HCT116 (cell line): ENCODE results near the gene ATRAID. TPM values are rescaled to one million over a fixed set of nuclear protein-coding genes. Genes with fewer than 3 reads are reported as not detected.

ENCODE experiments used
- ATAC-seq: fragments of 200-7000 bp; cut with Tn5 transposase; 2 replicates; pipeline ENCODE4 v1.9.1; 2020; ENCODE audit warnings: mild to moderate bottlenecking, moderate library complexity
- BruUV-seq: library from RNA; stranded (reverse); fragments of 400-500 nt; replicated peaks from 2 replicates; lab custom pipeline; 2021; lab: Mats Ljungman, UMichigan
- CTCF ChIA-PET: fragments of 300-600 bp; sonication (Branson Sonifier 250); formaldehyde crosslinking; loops from one replicate; lab custom pipeline; 2021; ENCODE audit warnings: antibody characterized with exemption; lab: Charles Lee
- POLR2A ChIA-PET: fragments of 300-600, 350-600 bp; sonication (Branson Sonifier 250); formaldehyde crosslinking; loops from one replicate; lab custom pipeline; 2021; ENCODE audit warnings: antibody characterized with exemption; lab: Charles Lee
- RAD21 ChIA-PET, 2 experiments: fragments of 300-600 bp; sonication (Branson Sonifier 250); formaldehyde crosslinking; loops; one replicate each; lab custom pipeline; 2023; ENCODE audit warnings: low total read pairs in 2 of 2; ENCODE audit not compliant: uncharacterized antibody in 2 of 2, unreplicated experiment in 2 of 2, low non-redundant PET in 1 of 2; lab: Charles Lee
- DNase-seq: peaks from one replicate; pipeline ENCODE4 v3.0.0-alpha.2; 2010; ENCODE audit warnings: low read depth, low spot score
- H2AFZ ChIP-seq: fragments of 200-600 bp; shearing (Covaris generic), sonication (generic); 2 replicates; pipeline ENCODE4 v1.6.1; 2017; ENCODE audit warnings: low read depth, mixed run types, mixed read lengths, antibody characterized with exemption, low read length; ENCODE audit not compliant: poor library complexity, severe bottlenecking
- H3K27ac ChIP-seq: 2 replicates; pipeline ENCODE4 v1.5.1; 2012; ENCODE audit warnings: low read depth, low read length
- H3K27me3 ChIP-seq: fragments of 200-600 bp; sonication (generic); 2 replicates; pipeline ENCODE4 v1.6.1; 2016; ENCODE audit warnings: mixed run types, low read length, mixed read lengths; ENCODE audit not compliant: insufficient read depth
- H3K36me3 ChIP-seq, 2 experiments: fragments of 200-500 bp in 1 of 2; fragments of 200-600 bp in 1 of 2; sonication (Bioruptor generic) in 1 of 2; sonication (generic) in 1 of 2; 2 replicates each; pipeline versions ENCODE4 v1.5.1 to v1.6.1; 2014 to 2016; ENCODE audit warnings: low read length in 2 of 2, inconsistent platforms in 1 of 2, mixed read lengths in 1 of 2, mixed run types in 1 of 2; ENCODE audit not compliant: insufficient read depth in 2 of 2, control insufficient read depth in 1 of 2
- H3K4me1 ChIP-seq, 2 experiments: fragments of 200-600 bp in 1 of 2; sonication (generic) in 1 of 2; 2 replicates each; pipeline versions ENCODE4 v1.5.1 to v1.6.1; 2012 to 2017; ENCODE audit warnings: low read length in 2 of 2, inconsistent platforms in 1 of 2, mild to moderate bottlenecking in 1 of 2, mixed read lengths in 1 of 2, mixed run types in 1 of 2, moderate library complexity in 1 of 2; ENCODE audit not compliant: insufficient read depth in 2 of 2, control insufficient read depth in 1 of 2
- H3K4me2 ChIP-seq: fragments of 200-600 bp; sonication (generic); 2 replicates; pipeline ENCODE4 v1.6.1; 2017; ENCODE audit warnings: mixed run types, low read length, mixed read lengths
- H3K4me3 ChIP-seq, 2 experiments: fragments of 200-600 bp in 1 of 2; sonication (generic) in 1 of 2; replicated peaks in 1 of 2; 2 replicates each; pipeline ENCODE4 v1.5.1; 2011 to 2016; ENCODE audit warnings: low read length in 2 of 2, control low read depth in 1 of 2, low read depth in 1 of 2, mild to moderate bottlenecking in 1 of 2, mixed read lengths in 1 of 2, mixed run types in 1 of 2
- H3K79me2 ChIP-seq: fragments of 200-600 bp; sonication (generic); 2 replicates; pipeline ENCODE4 v1.6.1; 2017; ENCODE audit warnings: mild to moderate bottlenecking, mixed run types, low read length, moderate library complexity, mixed read lengths; ENCODE audit not compliant: insufficient read depth
- H3K9ac ChIP-seq: fragments of 200-600 bp; sonication (generic); 2 replicates; pipeline ENCODE4 v1.6.1; 2016; ENCODE audit warnings: low read length, mixed read lengths
- H3K9me2 ChIP-seq: fragments of 200-600 bp; sonication (generic), shearing (Covaris generic); 2 replicates; pipeline ENCODE4 v1.6.1; 2017; ENCODE audit warnings: mixed run types, mild to moderate bottlenecking, moderate library complexity; ENCODE audit not compliant: insufficient read depth
- H3K9me3 ChIP-seq, 2 experiments: fragments of 200-500 bp in 1 of 2; fragments of 200-600 bp in 1 of 2; sonication (Bioruptor generic) in 1 of 2; sonication (generic) in 1 of 2; 2 replicates each; pipeline ENCODE4 v1.6.1; 2014 to 2017; ENCODE audit warnings: low read length in 2 of 2, mixed read lengths in 2 of 2, inconsistent platforms in 1 of 2, low read depth in 1 of 2, mild to moderate bottlenecking in 1 of 2, mixed run types in 1 of 2, moderate library complexity in 1 of 2; ENCODE audit not compliant: control insufficient read depth in 1 of 2, insufficient read depth in 1 of 2
- H4K20me1 ChIP-seq: fragments of 200-600 bp; sonication (generic), shearing (Covaris generic); 2 replicates; pipeline ENCODE4 v1.6.1; 2017; ENCODE audit warnings: mixed run types, mild to moderate bottlenecking, moderate library complexity; ENCODE audit not compliant: insufficient read depth
- ATF3 ChIP-seq: IDR thresholded peaks from 2 replicates; pipeline ENCODE4 v1.6.1; 2012
- MAX ChIP-seq: IDR thresholded peaks from 2 replicates; pipeline ENCODE4 v1.6.1; 2012
- ZNF274 ChIP-seq: fragments of 200-500 bp; sonication (Bioruptor generic); IDR thresholded peaks from 2 replicates; pipeline ENCODE4 v1.6.1; 2014; ENCODE audit warnings: mild to moderate bottlenecking, low read depth, low read length, inconsistent platforms
- intact Hi-C: fragments of 100-400 bp; cut with micrococcal nuclease; formaldehyde crosslinking; loops from 2 replicates; pipeline ENCODE4 v1.10.0; 2022
- total RNA-seq: library from RNA; stranded (reverse); gene quantifications from one replicate; pipeline ENCODE4 v1.2.1, GENCODE V29; 2021; ENCODE audit not compliant: unreplicated experiment

ATRAID gene
- total RNA-seq, 1 experiment from 2014 or later: 93.6 TPM

DNA sequence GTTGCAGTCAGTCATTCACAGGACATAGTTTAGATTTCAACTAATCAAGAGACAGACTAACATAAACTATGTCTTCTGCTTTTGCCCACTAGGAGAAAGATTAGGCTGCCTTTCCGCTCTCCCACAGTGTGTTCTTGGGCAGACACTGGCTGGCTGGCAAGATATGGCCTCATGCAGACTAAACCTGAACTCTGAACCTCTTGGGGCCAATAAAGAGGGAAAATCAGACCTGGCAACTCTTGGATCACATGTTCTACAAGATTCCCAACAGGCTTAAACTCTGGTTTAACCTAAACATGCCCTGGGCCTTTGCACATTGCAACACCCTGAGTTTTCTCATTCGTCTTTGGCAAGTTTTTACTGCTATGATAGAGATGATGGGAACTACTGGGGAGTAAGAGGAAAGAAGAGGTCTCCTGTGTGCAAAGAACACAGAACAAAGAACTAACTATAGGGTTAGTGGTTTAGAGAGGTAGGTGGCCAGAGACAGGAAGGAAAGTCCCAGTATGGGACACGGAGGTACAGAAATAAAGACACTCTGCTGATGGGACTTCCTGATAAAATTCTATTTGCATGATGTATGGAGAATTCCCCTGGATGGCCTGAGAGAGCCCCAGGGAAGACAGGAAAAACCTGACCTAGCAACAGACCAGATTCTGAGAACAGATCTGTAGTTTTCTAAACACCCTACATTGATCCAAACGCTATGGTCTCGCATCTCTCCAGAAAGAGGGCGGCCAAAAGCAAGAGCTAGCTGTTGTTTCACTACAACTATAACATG, 2.0 kb upstream of the ATRAID start:
- Histone ChIP-seq H3K4me2 (no peak overlapping the region), H3K4me3 (no peak overlapping the region), H3K36me3 (peaks cover 20 to 33% of the 10 kb centered on the region in 2 experiments; a peak in 2 of 4 replicates), H3K9me2 (no peaks in the 10 kb centered on the region), H2AFZ (no peak overlapping the region), H3K9ac (no peak overlapping the region), H4K20me1 (no peaks in the 10 kb centered on the region), H3K27me3 (no peaks in the 10 kb centered on the region), H3K9me3 (no peaks in the 10 kb centered on the region), H3K27ac (no peak overlapping the region), H3K79me2 (peaks cover 37% of the 10 kb centered on the region), H3K4me1 (peaks cover 3 to 14% of the 10 kb centered on the region in 2 experiments; a peak in 3 of 4 replicates)
- no peak for DNase-seq
- intact Hi-C loops: no loop called here
- TF ChIP-seq ATF3: no peak
- POLR2A ChIA-PET: no interaction called here
- BruUV-seq: TSS peak; percentile 23
- RAD21 ChIA-PET: no interaction called here
- ATAC-seq: no peak
- CTCF ChIA-PET: interaction anchor here (0.6 kb wide), 1 partner anchor 39 kb away, joined by 3 read pairs; no protein-coding TSS in a partner anchor

DNA sequence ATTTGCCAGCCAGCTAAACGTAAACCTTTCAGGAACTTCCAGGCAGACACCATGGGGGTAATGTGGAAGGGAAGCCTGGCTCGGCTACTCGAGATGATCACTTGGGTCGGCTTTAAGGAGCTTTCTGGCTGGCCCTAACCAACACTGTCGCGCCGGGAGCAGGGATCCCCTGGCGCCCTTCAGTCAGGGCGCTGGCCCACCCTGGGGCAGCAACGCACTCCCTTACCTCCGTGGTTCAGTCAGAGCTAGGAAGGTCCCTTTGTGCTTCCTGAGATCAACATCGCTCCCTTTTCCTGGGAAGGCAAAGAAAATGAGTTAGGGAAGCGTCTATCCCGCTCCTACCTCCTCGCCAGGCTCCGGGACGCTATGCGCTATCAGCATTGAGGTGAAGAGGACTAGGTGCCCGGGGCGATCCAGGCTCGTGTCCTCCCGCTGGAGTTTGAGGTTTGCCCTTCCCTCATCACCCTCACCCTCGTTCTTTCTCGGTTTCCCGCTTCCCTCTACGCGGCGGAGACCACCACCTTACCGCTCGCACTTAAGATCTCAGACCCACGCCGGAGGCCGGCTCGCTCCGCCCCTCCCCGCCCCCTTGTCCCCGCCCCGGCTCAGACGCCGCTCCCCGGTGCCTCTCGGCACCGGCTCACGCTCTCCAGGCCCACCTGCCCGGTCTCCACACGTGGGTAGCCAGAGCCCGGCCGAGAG, 449 bp upstream of the ATRAID start:
- peaks cover 15 to 23% of the 10 kb centered on the region in 2 experiments; a peak in 2 of 4 replicates for H3K36me3 ChIP-seq
- DNase-seq: no peak
- peak; percentile 45; the same call in 1 of the 2 replicates for TF ChIP-seq MAX
- no peak for TF ChIP-seq ZNF274
- TF ChIP-seq, all 23 proteins: peak for 1
- intact Hi-C loops: no loop called here
- peak; percentile 81 for ATAC-seq
- H3K27ac ChIP-seq: peak overlapping the region; percentile 76
- peak overlapping the region; percentile 73 to 78 for H3K4me3 ChIP-seq
- ChIA-PET POLR2A (interaction anchor here (0.6 to 1.5 kb wide), 3 partner anchors 9 to 252 kb away, joined by 3 to 5 read pairs (median 4); no protein-coding TSS in a partner anchor), RAD21 (no interaction called here), CTCF (interaction anchor here (1.0 kb wide), 1 partner anchor 20 kb away, joined by 3 read pairs; no protein-coding TSS in a partner anchor)
- H3K9ac ChIP-seq: peak overlapping the region; percentile 94
- no peaks in the 10 kb centered on the region for H3K9me3 ChIP-seq
- H3K79me2 ChIP-seq: peaks cover 37% of the 10 kb centered on the region
- H3K4me1 ChIP-seq: peaks cover 3 to 14% of the 10 kb centered on the region in 2 experiments; a peak in 3 of 4 replicates
- BruUV-seq: TSS peak; percentile 87
- no peak overlapping the region for H2AFZ ChIP-seq
- no peaks in the 10 kb centered on the region for H3K9me2 ChIP-seq
- peak overlapping the region; percentile 87 for H3K4me2 ChIP-seq
- H3K27me3 ChIP-seq: no peaks in the 10 kb centered on the region
- H4K20me1 ChIP-seq: no peaks in the 10 kb centered on the region
